Measurements from ENCODE around the gene WDTC1. TPM values are rescaled to one million over a fixed set of nuclear protein-coding genes. Genes with fewer than 3 reads are reported as not detected.

Gene WDTC1
- total and polyA plus RNA-seq, 4 donors: 19.8 to 41.0 (median 30.2) TPM

- TF ChIP-seq, protein P1, sequence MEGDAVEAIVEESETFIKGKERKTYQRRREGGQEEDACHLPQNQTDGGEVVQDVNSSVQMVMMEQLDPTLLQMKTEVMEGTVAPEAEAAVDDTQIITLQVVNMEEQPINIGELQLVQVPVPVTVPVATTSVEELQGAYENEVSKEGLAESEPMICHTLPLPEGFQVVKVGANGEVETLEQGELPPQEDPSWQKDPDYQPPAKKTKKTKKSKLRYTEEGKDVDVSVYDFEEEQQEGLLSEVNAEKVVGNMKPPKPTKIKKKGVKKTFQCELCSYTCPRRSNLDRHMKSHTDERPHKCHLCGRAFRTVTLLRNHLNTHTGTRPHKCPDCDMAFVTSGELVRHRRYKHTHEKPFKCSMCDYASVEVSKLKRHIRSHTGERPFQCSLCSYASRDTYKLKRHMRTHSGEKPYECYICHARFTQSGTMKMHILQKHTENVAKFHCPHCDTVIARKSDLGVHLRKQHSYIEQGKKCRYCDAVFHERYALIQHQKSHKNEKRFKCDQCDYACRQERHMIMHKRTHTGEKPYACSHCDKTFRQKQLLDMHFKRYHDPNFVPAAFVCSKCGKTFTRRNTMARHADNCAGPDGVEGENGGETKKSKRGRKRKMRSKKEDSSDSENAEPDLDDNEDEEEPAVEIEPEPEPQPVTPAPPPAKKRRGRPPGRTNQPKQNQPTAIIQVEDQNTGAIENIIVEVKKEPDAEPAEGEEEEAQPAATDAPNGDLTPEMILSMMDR (IDR thresholded peaks at IDR 0.05; ENCODE audit: control extremely low read depth, extremely low read depth): peak; percentile 59
- H3K36me3 ChIP-seq (ENCODE audit: control insufficient read depth in 4 of 4, insufficient read depth in 4 of 4, low read length in 4 of 4): peaks cover 0 to 55% (median 31%) of the 10 kb centered on the region in 4 donors
- no peak overlapping the region for H3K27ac ChIP-seq (ENCODE audit: low read depth in 1 of 2, low read length in 1 of 2)
- H3K4me1 ChIP-seq (ENCODE audit: control insufficient read depth in 5 of 5, insufficient read depth in 5 of 5, low read length in 5 of 5): peaks cover 0 to 3% (median 0%) of the 10 kb centered on the region in 5 donors
- H3K27me3 ChIP-seq (ENCODE audit: control insufficient read depth in 3 of 3, insufficient read depth in 3 of 3, low read length in 2 of 3): no peaks in the 10 kb centered on the region
- WGBS, 2 donors: 70 to 71% methylated on average over 11 of the region's 11 CpGs
- H3K9ac ChIP-seq (ENCODE audit: insufficient read depth in 1 of 2, low read length in 2 of 2): no peak overlapping the region
- ATAC-seq (ENCODE audit: insufficient read depth, low FRiP score) (no peak), DNase-seq (no peak)
- H3K9me3 ChIP-seq (ENCODE audit: control insufficient read depth in 4 of 4, insufficient read depth in 3 of 4, low read length in 3 of 4): no peaks in the 10 kb centered on the region
- H3K4me3 ChIP-seq: no peak overlapping the region
These were observed 98.3 kb downstream of the WDTC1 start for GRCh38 chr1:27332536-27333281.

DNA sequence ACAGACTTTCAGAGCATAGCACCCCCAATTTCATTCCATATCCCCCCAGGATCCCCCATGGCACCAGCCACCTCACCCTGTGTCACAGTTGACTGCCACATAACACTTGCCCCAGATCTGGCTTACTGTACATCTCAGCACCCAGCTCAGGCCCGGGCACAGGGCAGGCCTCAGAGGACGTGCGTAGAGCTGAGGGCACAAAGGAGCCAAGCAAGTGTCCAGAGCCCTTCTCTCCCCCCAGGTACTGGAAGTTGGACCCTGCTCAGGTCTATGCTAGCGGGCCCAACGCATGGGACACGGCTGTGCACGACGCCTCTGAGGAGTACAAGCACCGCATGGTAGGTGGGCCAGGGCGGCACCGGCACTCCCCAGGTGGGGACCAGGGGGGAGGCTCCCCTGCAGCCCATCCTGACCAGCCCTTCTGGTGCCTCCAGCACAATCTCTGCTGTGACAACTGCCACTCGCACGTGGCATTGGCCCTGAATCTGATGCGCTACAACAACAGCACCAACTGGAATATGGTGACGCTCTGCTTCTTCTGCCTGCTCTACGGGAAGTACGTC, 99.4 kb downstream of the WDTC1 start:
- H3K4me3 ChIP-seq: no peak overlapping the region
- no peak overlapping the region for H3K9ac ChIP-seq (ENCODE audit: insufficient read depth in 1 of 2, low read length in 2 of 2)
- TF ChIP-seq, protein P1 (IDR thresholded peaks at IDR 0.05; ENCODE audit: control extremely low read depth, extremely low read depth): no peak
- peaks cover 0 to 57% (median 27%) of the 10 kb centered on the region in 4 donors for H3K36me3 ChIP-seq (ENCODE audit: control insufficient read depth in 4 of 4, insufficient read depth in 4 of 4, low read length in 4 of 4)
- DNase-seq: no peak
- H3K4me1 ChIP-seq (ENCODE audit: control insufficient read depth in 5 of 5, insufficient read depth in 5 of 5, low read length in 5 of 5): peaks cover 0 to 3% (median 0%) of the 10 kb centered on the region in 5 donors
- 92 to 96% methylated on average over 17 of the region's 17 CpGs for WGBS, 2 donors
- H3K9me3 ChIP-seq (ENCODE audit: control insufficient read depth in 4 of 4, insufficient read depth in 3 of 4, low read length in 3 of 4): no peaks in the 10 kb centered on the region
- H3K27me3 ChIP-seq (ENCODE audit: control insufficient read depth in 3 of 3, insufficient read depth in 3 of 3, low read length in 2 of 3): no peaks in the 10 kb centered on the region
- ATAC-seq (ENCODE audit: insufficient read depth, low FRiP score): no peak
- H3K27ac ChIP-seq (ENCODE audit: low read depth in 1 of 2, low read length in 1 of 2): no peak overlapping the region

GRCh38 chr1:27335506-27336422, 101.3 kb downstream of the WDTC1 start:
- ATAC-seq (ENCODE audit: insufficient read depth, low FRiP score) (no peak), DNase-seq (no peak)
- H3K9me3 ChIP-seq (ENCODE audit: control insufficient read depth in 4 of 4, insufficient read depth in 3 of 4, low read length in 3 of 4): no peaks in the 10 kb centered on the region
- H3K4me3 ChIP-seq: no peak overlapping the region
- H3K27me3 ChIP-seq (ENCODE audit: control insufficient read depth in 3 of 3, insufficient read depth in 3 of 3, low read length in 2 of 3): no peaks in the 10 kb centered on the region
- TF ChIP-seq, protein P1 (IDR thresholded peaks at IDR 0.05; ENCODE audit: control extremely low read depth, extremely low read depth): no peak
- peaks cover 0 to 55% (median 25%) of the 10 kb centered on the region in 4 donors for H3K36me3 ChIP-seq (ENCODE audit: control insufficient read depth in 4 of 4, insufficient read depth in 4 of 4, low read length in 4 of 4)
- no peak overlapping the region for H3K9ac ChIP-seq (ENCODE audit: insufficient read depth in 1 of 2, low read length in 2 of 2)
- H3K27ac ChIP-seq (ENCODE audit: low read depth in 1 of 2, low read length in 1 of 2): no peak overlapping the region
- H3K4me1 ChIP-seq (ENCODE audit: control insufficient read depth in 5 of 5, insufficient read depth in 5 of 5, low read length in 5 of 5): peaks cover 0 to 3% (median 0%) of the 10 kb centered on the region in 5 donors
- 94 to 95% methylated on average over 16 to 17 of the region's 17 CpGs for WGBS, 2 donors

All from lung (tissue), 12 donors.